ENCODE results near the gene SVIL.

GRCh38 chr10:29446327-29446726 lies 188.4 kb downstream of the SVIL start:
- TF ChIP-seq CTCF (IDR thresholded peaks at IDR 0.05) (no peak), POLR2AphosphoS5 (IDR thresholded peaks at IDR 0.05) (no peak), POLR2A (IDR thresholded peaks at IDR 0.05; ENCODE audit: low read depth) (no peak)

Data from esophagus muscularis mucosa (tissue), 3 donors.